NCI-H2196 (cell line): ENCODE data around the gene SELENOF.
"Not testable (repeated sequence)": the region's sequence is repeated elsewhere in the genome, so short reads cannot be mapped to it uniquely, and the experiment has no call there.

Experiments used
- DNase-seq: peaks from one replicate; lab custom pipeline; 2025; ENCODE audit not compliant: unreplicated experiment; lab: John Stamatoyannopoulos, UW

SELENOF gene

GRCh38 chr1:86922445-86922844, 8.5 kb upstream of the SELENOF start:
- DNase-seq = no peak

- no peak for DNase-seq
Measured at GRCh38 chr1:86916752-86917151, 2.8 kb upstream of the SELENOF start.

- no peak for DNase-seq
Measured at GRCh38 chr1:86915737-86916235, 1.9 kb upstream of the SELENOF start.

- DNase-seq = peak; percentile 36
Measured at GRCh38 chr1:86914998-86915736, 1.2 kb upstream of the SELENOF start.

GRCh38 chr1:86914601-86914997, 673 bp upstream of the SELENOF start, which contains the start of gene HS2ST1:
TSS of gene HS2ST1 (plus strand) at chr1:86914635.
- DNase-seq = no peak

GRCh38 chr1:86913399-86913895, 479 bp downstream of the SELENOF start:
- DNase-seq = no peak

- DNase-seq = no peak
Measured at GRCh38 chr1:86912281-86912900, 1.5 kb downstream of the SELENOF start.

GRCh38 chr1:86906419-86906818, 7.5 kb downstream of the SELENOF start:
- DNase-seq = peak; percentile 56

GRCh38 chr1:86905875-86906274, 8.1 kb downstream of the SELENOF start:
- no peak for DNase-seq

- not testable (repeated sequence) for DNase-seq
Measured at GRCh38 chr1:86899401-86899800, 14.5 kb downstream of the SELENOF start.

GRCh38 chr1:86888327-86888726, 25.6 kb downstream of the SELENOF start:
- DNase-seq = no peak

- DNase-seq = no peak
Measured at GRCh38 chr1:86887479-86888162, 26.3 kb downstream of the SELENOF start.

- no peak for DNase-seq
Measured at GRCh38 chr1:86875722-86876121, 38.2 kb downstream of the SELENOF start.

GRCh38 chr1:86872086-86872485, 41.8 kb downstream of the SELENOF start:
- no peak for DNase-seq

- no peak for DNase-seq
Measured at GRCh38 chr1:86871001-86871400, 42.9 kb downstream of the SELENOF start.

- DNase-seq = no peak
Measured at GRCh38 chr1:86868477-86868876, 45.4 kb downstream of the SELENOF start.

- DNase-seq = not testable (repeated sequence)
Measured at GRCh38 chr1:86867278-86867677, 46.6 kb downstream of the SELENOF start.

- no peak for DNase-seq
Measured at GRCh38 chr1:86866665-86867064, 47.3 kb downstream of the SELENOF start.

- no peak for DNase-seq
Measured at GRCh38 chr1:86865973-86866637, 47.8 kb downstream of the SELENOF start.

- no peak for DNase-seq
Measured at GRCh38 chr1:86862920-86863319, 51.0 kb downstream of the SELENOF start.

- DNase-seq = no peak
Measured at GRCh38 chr1:86861424-86861823, 52.5 kb downstream of the SELENOF start.
